Upper lobe of left lung (tissue), 6 donors: ENCODE data around the gene PRKCH. TPM values are rescaled to one million over a fixed set of nuclear protein-coding genes. Genes with fewer than 3 reads are reported as not detected.
A peak's percentile ranks its signal among the peaks of the same experiment; 100 is the strongest.

Experiments used
- ATAC-seq, 2 donors: fragments of 200-7000 bp; cut with Tn5 transposase; one replicate each; pipeline ENCODE4 v1.9.1; 2022; ENCODE audit warnings: mild to moderate bottlenecking in 2 of 2, moderate library complexity in 2 of 2; ENCODE audit not compliant: low FRiP score in 2 of 2
- DNase-seq, 2 donors: peaks; one replicate each; pipeline ENCODE4 v3.0.0-alpha.2; 2019 to 2020
- H3K27ac ChIP-seq, 4 donors: fragments of 200-600 bp; sonication (generic); one replicate each; pipeline ENCODE4 v1.5.1; 2016 to 2019
- H3K27me3 ChIP-seq, 4 donors: fragments of 200-600 bp; sonication (generic); one replicate each; pipeline ENCODE4 v1.5.1; 2017 to 2019
- H3K36me3 ChIP-seq, 4 donors: fragments of 200-600 bp; sonication (generic); one replicate each; pipeline ENCODE4 v1.5.1; 2016 to 2019
- H3K4me1 ChIP-seq, 4 donors: fragments of 200-600 bp; sonication (generic); one replicate each; pipeline ENCODE4 v1.5.1; 2018 to 2019
- H3K4me3 ChIP-seq, 4 donors: fragments of 200-600 bp; sonication (generic); one replicate each; pipeline ENCODE4 v1.5.1; 2017 to 2019; ENCODE audit warnings: mild to moderate bottlenecking in 2 of 4, moderate library complexity in 1 of 4
- H3K9me3 ChIP-seq, 4 donors: fragments of 200-600 bp; sonication (generic); one replicate each; pipeline ENCODE4 v1.5.1; 2018 to 2019
- CTCF ChIP-seq, 6 experiments: fragments of 450-650 bp in 4 of 6; fragments of 200-600 bp in 2 of 6; sonication (generic) in 2 of 6; IDR thresholded peaks; one replicate each; pipeline ENCODE4 v1.5.1; 2016 to 2019; ENCODE audit warnings: antibody characterized with exemption in 6 of 6
- EP300 ChIP-seq, 4 donors: sonication (generic); formaldehyde crosslinking; IDR thresholded peaks; one replicate each; pipeline ENCODE4 v1.5.1; 2017; ENCODE audit warnings: antibody characterized with exemption in 4 of 4, control low read depth in 2 of 4
- POLR2A ChIP-seq, 4 donors: fragments of 450-650 bp; IDR thresholded peaks; one replicate each; pipeline ENCODE4 v1.5.1; 2016 to 2017; ENCODE audit warnings: antibody characterized with exemption in 4 of 4, mild to moderate bottlenecking in 2 of 4
- POLR2AphosphoS5 ChIP-seq, 2 donors: sonication (generic); formaldehyde crosslinking; IDR thresholded peaks; one replicate each; pipeline ENCODE4 v1.5.1; 2017; ENCODE audit warnings: antibody characterized with exemption in 2 of 2
- WGBS, 2 donors: methylation state at CpG; one replicate each; pipeline ENCODE4 v1.1.5; 2017 to 2018; 5-methylcytosine and 5-hydroxymethylcytosine counted together
- total RNA-seq, 6 donors: library from RNA; depleted of rRNA in 4 of 6; stranded (reverse); fragments of >200 nt in 4 of 6; gene quantifications; one replicate each; pipeline versions ENCODE4 v1.1.0 to v1.2.1, GENCODE V29; 2016 to 2021
- donor health status: DM: no; HTN: no; CAD: no; lungs with moderate emphysema.
- donor health status: DM: no; HTN: yes; CAD: no; lungs with severe emphysema.

PRKCH gene
- total RNA-seq, 6 donors from 2014 or later = 54.0 to 102 (median 76.6) TPM

GRCh38 chr14:61510736-61511557 lies 189.6 kb downstream of the PRKCH start:
- Histone ChIP-seq H3K4me3 (no peak overlapping the region), H3K36me3 (no peaks in the 10 kb centered on the region), H3K4me1 (peaks cover 5 to 44% (median 22%) of the 10 kb centered on the region in 4 donors), H3K27ac (peak overlapping the region in 3 of 4 donors; percentile 46 to 58 (median 49)), H3K27me3 (no peaks in the 10 kb centered on the region), H3K9me3 (no peaks in the 10 kb centered on the region)
- DNase-seq (no peak), ATAC-seq (no peak)
- WGBS, 2 donors = 88 to 89% methylated on average over 4 to 6 of the region's 6 CpGs
- no peak for TF ChIP-seq CTCF (IDR thresholded peaks at IDR 0.05)
- no peak for TF ChIP-seq POLR2A (IDR thresholded peaks at IDR 0.05)
- no peak for TF ChIP-seq EP300 (IDR thresholded peaks at IDR 0.05)
- no peak for TF ChIP-seq POLR2AphosphoS5 (IDR thresholded peaks at IDR 0.05)

GRCh38 chr14:61511558-61511948 lies 190.2 kb downstream of the PRKCH start:
- Histone ChIP-seq H3K27me3 (no peaks in the 10 kb centered on the region), H3K4me3 (no peak overlapping the region), H3K9me3 (no peaks in the 10 kb centered on the region), H3K36me3 (no peaks in the 10 kb centered on the region), H3K4me1 (peaks cover 12 to 50% (median 27%) of the 10 kb centered on the region in 4 donors), H3K27ac (peak overlapping the region in 3 of 4 donors; percentile 46 to 58 (median 49))
- DNase-seq = peak in 1 of 2 donors; percentile 66
- TF ChIP-seq POLR2A (IDR thresholded peaks at IDR 0.05) = no peak
- TF ChIP-seq CTCF (IDR thresholded peaks at IDR 0.05) = no peak
- peak in 1 of 4 donors; percentile 67 for TF ChIP-seq EP300 (IDR thresholded peaks at IDR 0.05)
- TF ChIP-seq POLR2AphosphoS5 (IDR thresholded peaks at IDR 0.05) = peak in 1 of 2 donors; percentile 27
- ATAC-seq = peak in 1 of 2 donors; percentile 9
- 53 to 57% methylated on average over 6 of the region's 6 CpGs for WGBS, 2 donors

- Histone ChIP-seq H3K9me3 (no peaks in the 10 kb centered on the region), H3K27ac (peak overlapping the region in 3 of 4 donors; percentile 46 to 58 (median 49)), H3K4me3 (no peak overlapping the region), H3K4me1 (peaks cover 18 to 54% (median 34%) of the 10 kb centered on the region in 4 donors), H3K36me3 (no peaks in the 10 kb centered on the region), H3K27me3 (no peaks in the 10 kb centered on the region)
- TF ChIP-seq CTCF (IDR thresholded peaks at IDR 0.05) (no peak), POLR2A (IDR thresholded peaks at IDR 0.05) (no peak)
- 47 to 67% methylated on average over 2 of the region's 2 CpGs for WGBS, 2 donors
- no peak for DNase-seq
- peak in 1 of 2 donors; percentile 57 for ATAC-seq
These were observed 190.9 kb downstream of the PRKCH start for GRCh38 chr14:61512026-61512834.

GRCh38 chr14:61513986-61514830 lies 192.8 kb downstream of the PRKCH start:
- peak overlapping the region in 1 of 4 donors; percentile 27 for H3K27ac ChIP-seq
- H3K4me3 ChIP-seq = no peak overlapping the region
- TF ChIP-seq POLR2A (IDR thresholded peaks at IDR 0.05) = no peak
- no peak for TF ChIP-seq CTCF (IDR thresholded peaks at IDR 0.05)
- H3K36me3 ChIP-seq = no peaks in the 10 kb centered on the region
- H3K9me3 ChIP-seq = no peaks in the 10 kb centered on the region
- no peak for DNase-seq
- WGBS, 2 donors = 74 to 90% methylated on average over 8 to 10 of the region's 10 CpGs
- no peak for ATAC-seq
- H3K27me3 ChIP-seq = no peaks in the 10 kb centered on the region
- peaks cover 31 to 70% (median 45%) of the 10 kb centered on the region in 4 donors for H3K4me1 ChIP-seq
